Esophagus muscularis mucosa (tissue), 4 donors: ENCODE data around the gene ABCC5. TPM values are rescaled to one million over a fixed set of nuclear protein-coding genes. Genes with fewer than 3 reads are reported as not detected.
"Not testable (repeated sequence)": the region's sequence is repeated elsewhere in the genome, so short reads cannot be mapped to it uniquely, and the experiment has no call there.

Source experiments
- DNase-seq: peaks from one replicate; pipeline ENCODE4 v3.0.0-alpha.2; 2017; ENCODE audit errors: extremely low spot score
- H3K27ac ChIP-seq, 4 donors: fragments of 200-600 bp; sonication (generic); replicated peaks in 1 of 4; 1 replicate in 3 of 4; 2 replicates in 1 of 4; pipeline ENCODE4 v1.5.1; 2016 to 2019; ENCODE audit warnings: mild to moderate bottlenecking in 1 of 4
- H3K27me3 ChIP-seq, 4 donors: fragments of 200-600 bp; sonication (generic); one replicate each; pipeline versions ENCODE4 v1.5.1 to v1.6.0; 2016 to 2019
- H3K36me3 ChIP-seq, 4 donors: fragments of 200-600 bp; sonication (generic); one replicate each; pipeline ENCODE4 v1.5.1; 2016 to 2019
- H3K4me1 ChIP-seq, 4 donors: fragments of 200-600 bp; sonication (generic); one replicate each; pipeline ENCODE4 v1.5.1; 2016 to 2019
- H3K4me3 ChIP-seq, 4 donors: fragments of 200-600 bp; sonication (generic); 1 replicate in 2 of 4; 2 replicates in 2 of 4; pipeline ENCODE4 v1.5.1; 2016 to 2019; ENCODE audit warnings: mild to moderate bottlenecking in 4 of 4, moderate library complexity in 1 of 4
- H3K9me3 ChIP-seq, 4 donors: fragments of 200-600 bp; sonication (generic); 1 replicate in 3 of 4; 2 replicates in 1 of 4; pipeline ENCODE4 v1.5.1; 2016 to 2019
- CTCF ChIP-seq, 3 experiments: fragments of 200-600 bp in 2 of 3; fragments of 450-650 bp in 1 of 3; sonication (generic) in 2 of 3; IDR thresholded peaks; one replicate each; pipeline ENCODE4 v1.5.1; 2017 to 2019; ENCODE audit warnings: antibody characterized with exemption in 3 of 3, mild to moderate bottlenecking in 2 of 3, moderate library complexity in 1 of 3
- EP300 ChIP-seq: sonication (generic); formaldehyde crosslinking; IDR thresholded peaks from one replicate; pipeline ENCODE4 v1.6.1; 2017; ENCODE audit warnings: antibody characterized with exemption
- POLR2A ChIP-seq: fragments of 450-650 bp; IDR thresholded peaks from one replicate; pipeline ENCODE4 v1.6.1; 2017; ENCODE audit warnings: antibody characterized with exemption, moderate library complexity, mild to moderate bottlenecking, low read depth
- POLR2AphosphoS5 ChIP-seq, 2 donors: sonication (generic); formaldehyde crosslinking; IDR thresholded peaks; one replicate each; pipeline ENCODE4 v1.6.1; 2017; ENCODE audit warnings: antibody characterized with exemption in 2 of 2
- WGBS: methylation state at CpG from one replicate; pipeline ENCODE4 v1.1.5; 2018; 5-methylcytosine and 5-hydroxymethylcytosine counted together
- intact Hi-C: fragments of 100-400 bp; cut with DNase I; formaldehyde crosslinking; loops from one replicate; pipeline ENCODE4 v1.15.1; 2023
- total RNA-seq, 4 donors: library from RNA; depleted of rRNA; stranded (reverse); fragments of >200 nt; gene quantifications; one replicate each; pipeline versions ENCODE4 v1.1.0 to v1.2.1, GENCODE V29; 2016

The ABCC5 gene
- total RNA-seq, 4 donors from 2014 or later = 9.8 to 20.2 (median 17.6) TPM

GRCh38 chr3:183883291-183884096, 134.2 kb downstream of the ABCC5 start:
- peaks cover 23 to 41% (median 27%) of the 10 kb centered on the region in 4 donors for H3K4me1 ChIP-seq
- peak overlapping the region in 3 of 4 donors; percentile 78 to 81 (median 78) for H3K27ac ChIP-seq
- no peaks in the 10 kb centered on the region for H3K27me3 ChIP-seq
- WGBS = 67% methylated on average over 16 of the region's 16 CpGs
- intact Hi-C loops = loop anchor here (5.0 kb wide), 1 partner anchor 929 kb away; the partner anchor contains the start of gene VPS8
- peak overlapping the region; percentile 94 to 98 (median 97) for H3K4me3 ChIP-seq
- peaks cover 0 to 4% (median 0%) of the 10 kb centered on the region in 4 donors for H3K36me3 ChIP-seq
- H3K9me3 ChIP-seq = no peaks in the 10 kb centered on the region
- TF ChIP-seq POLR2AphosphoS5 (IDR thresholded peaks at IDR 0.05) (no peak), POLR2A (no peak), CTCF (IDR thresholded peaks at IDR 0.05) (no peak), EP300 (no peak)
- no peak for DNase-seq

- no peaks in the 10 kb centered on the region for H3K9me3 ChIP-seq
- peaks cover 20 to 42% (median 31%) of the 10 kb centered on the region in 4 donors for H3K4me1 ChIP-seq
- no peaks in the 10 kb centered on the region for H3K27me3 ChIP-seq
- 80% methylated on average over 9 of the region's 9 CpGs for WGBS
- DNase-seq = no peak
- intact Hi-C loops = loop anchor here (5.0 kb wide), 1 partner anchor 932 kb away; the partner anchor contains the start of gene VPS8
- H3K4me3 ChIP-seq = no peak overlapping the region
- H3K36me3 ChIP-seq = peaks cover 0 to 7% (median 2%) of the 10 kb centered on the region in 4 donors
- H3K27ac ChIP-seq = no peak overlapping the region
- TF ChIP-seq CTCF (IDR thresholded peaks at IDR 0.05) (no peak), EP300 (no peak), POLR2A (no peak), POLR2AphosphoS5 (IDR thresholded peaks at IDR 0.05) (no peak)
Measured at GRCh38 chr3:183880121-183880520, 137.6 kb downstream of the ABCC5 start.

- intact Hi-C loops = no loop called here
- H3K9me3 ChIP-seq = no peaks in the 10 kb centered on the region
- 93% methylated on average over 2 of the region's 2 CpGs for WGBS
- no peak for DNase-seq
- peaks cover 18 to 41% (median 30%) of the 10 kb centered on the region in 4 donors for H3K4me1 ChIP-seq
- no peak for TF ChIP-seq EP300
- no peak for TF ChIP-seq POLR2A
- TF ChIP-seq POLR2AphosphoS5 (IDR thresholded peaks at IDR 0.05) = no peak
- TF ChIP-seq CTCF (IDR thresholded peaks at IDR 0.05) = no peak
- H3K36me3 ChIP-seq = peaks cover 0 to 7% (median 2%) of the 10 kb centered on the region in 4 donors
- no peaks in the 10 kb centered on the region for H3K27me3 ChIP-seq
- no peak overlapping the region for H3K27ac ChIP-seq
- no peak overlapping the region for H3K4me3 ChIP-seq
Measured at GRCh38 chr3:183879243-183879642, 138.4 kb downstream of the ABCC5 start.

- H3K4me1 ChIP-seq = peaks cover 13 to 31% (median 20%) of the 10 kb centered on the region in 4 donors
- 90% methylated on average over 8 of the region's 8 CpGs for WGBS
- no peak overlapping the region for H3K4me3 ChIP-seq
- intact Hi-C loops = no loop called here
- H3K27me3 ChIP-seq = no peaks in the 10 kb centered on the region
- no peak overlapping the region for H3K27ac ChIP-seq
- peaks cover 0 to 7% (median 2%) of the 10 kb centered on the region in 4 donors for H3K36me3 ChIP-seq
- no peak for DNase-seq
- H3K9me3 ChIP-seq = no peaks in the 10 kb centered on the region
- no peak for TF ChIP-seq CTCF (IDR thresholded peaks at IDR 0.05)
- no peak for TF ChIP-seq POLR2A
- TF ChIP-seq EP300 = no peak
- no peak for TF ChIP-seq POLR2AphosphoS5 (IDR thresholded peaks at IDR 0.05)
Measured at GRCh38 chr3:183878071-183878470, 139.6 kb downstream of the ABCC5 start.

GRCh38 chr3:183877227-183877626, 140.5 kb downstream of the ABCC5 start:
- H3K4me1 ChIP-seq = peaks cover 4 to 22% (median 12%) of the 10 kb centered on the region in 4 donors
- 83% methylated on average over 5 of the region's 5 CpGs for WGBS
- H3K27ac ChIP-seq = not testable (repeated sequence)

More at GRCh38 chr3:183877227-183877626, 140.5 kb downstream of the ABCC5 start:
- H3K9me3 ChIP-seq, intact Hi-C loops, H3K27me3 ChIP-seq, DNase-seq, H3K36me3 ChIP-seq, H3K4me3 ChIP-seq: not testable (repeated sequence)
